GM06990 (cell line): ENCODE data around the gene KCNMB2.

ENCODE experiments used
- DNase-seq: peaks from one replicate; pipeline ENCODE4 v3.0.0-alpha.2; 2011; ENCODE audit not compliant: insufficient read length; ENCODE audit errors: extremely low read depth
- H3K27me3 ChIP-seq: replicated peaks from 2 replicates; pipeline ENCODE4 v1.6.0; 2011; ENCODE audit warnings: low read length; ENCODE audit not compliant: control insufficient read depth, insufficient read depth
- H3K36me3 ChIP-seq: 2 replicates; pipeline ENCODE4 v1.5.1; 2011; ENCODE audit warnings: low read length; ENCODE audit not compliant: control insufficient read depth, insufficient read depth
- H3K4me3 ChIP-seq: replicated peaks from 2 replicates; pipeline ENCODE4 v1.5.1; 2011; ENCODE audit warnings: low read depth, mild to moderate bottlenecking, control low read depth, low read length
- CTCF ChIP-seq: IDR thresholded peaks from 2 replicates; pipeline ENCODE4 v1.5.1; 2011; ENCODE audit warnings: low read length, control low read depth, mild to moderate bottlenecking, inconsistent platforms; ENCODE audit not compliant: insufficient read depth, poor library complexity, severe bottlenecking

KCNMB2 gene

GRCh38 chr3:178645503-178645902, 109.3 kb downstream of the KCNMB2 start:
- Histone ChIP-seq H3K27me3 (no peaks in the 10 kb centered on the region), H3K36me3 (no peaks in the 10 kb centered on the region), H3K4me3 (no peak overlapping the region)
- TF ChIP-seq CTCF, result no peak
- no peak for DNase-seq

- no peaks in the 10 kb centered on the region for H3K36me3 ChIP-seq
- TF ChIP-seq CTCF, result no peak
- H3K27me3 ChIP-seq, result no peaks in the 10 kb centered on the region
- no peak overlapping the region for H3K4me3 ChIP-seq
- DNase-seq, result no peak
Observed at GRCh38 chr3:178646186-178646862, 110.1 kb downstream of the KCNMB2 start.

- no peak for DNase-seq
- Histone ChIP-seq H3K4me3 (no peak overlapping the region), H3K27me3 (no peaks in the 10 kb centered on the region), H3K36me3 (no peaks in the 10 kb centered on the region)
- TF ChIP-seq CTCF, result no peak
Observed at GRCh38 chr3:178655488-178655887, 119.3 kb downstream of the KCNMB2 start.

GRCh38 chr3:178658694-178659325, 122.6 kb downstream of the KCNMB2 start:
- no peak for TF ChIP-seq CTCF
- no peak for DNase-seq
- H3K27me3 ChIP-seq, result no peaks in the 10 kb centered on the region
- no peaks in the 10 kb centered on the region for H3K36me3 ChIP-seq
- H3K4me3 ChIP-seq, result no peak overlapping the region

- Histone ChIP-seq H3K4me3 (no peak overlapping the region), H3K27me3 (no peaks in the 10 kb centered on the region), H3K36me3 (no peaks in the 10 kb centered on the region)
- TF ChIP-seq CTCF, result no peak
- DNase-seq, result peak; percentile 76
Observed at GRCh38 chr3:178663201-178663934, 127.1 kb downstream of the KCNMB2 start.
